Right atrium auricular region (tissue), 2 donors: ENCODE data around the gene ASTN2. TPM values are rescaled to one million over a fixed set of nuclear protein-coding genes. Genes with fewer than 3 reads are reported as not detected.
"Not testable (repeated sequence)": the region's sequence is repeated elsewhere in the genome, so short reads cannot be mapped to it uniquely, and the experiment has no call there.

ENCODE experiments used
- DNase-seq: peaks from one replicate; pipeline ENCODE4 v3.0.0-alpha.2; 2019; ENCODE audit warnings: low spot score
- H3K27ac ChIP-seq, 2 donors: fragments of 200-600 bp; sonication (generic); 1 replicate in 1 of 2; 2 replicates in 1 of 2; pipeline ENCODE4 v1.5.1; 2016 to 2019
- H3K27me3 ChIP-seq, 2 donors: fragments of 200-600 bp; sonication (generic); one replicate each; pipeline versions ENCODE4 v1.5.1 to v1.6.0; 2017 to 2019
- H3K36me3 ChIP-seq: fragments of 200-600 bp; sonication (generic); one replicate; pipeline ENCODE4 v1.5.1; 2016
- H3K4me1 ChIP-seq, 2 donors: fragments of 200-600 bp; sonication (generic); one replicate each; pipeline versions ENCODE4 v1.5.1 to v1.6.0; 2017 to 2019
- H3K4me3 ChIP-seq, 2 donors: fragments of 200-600 bp; sonication (generic); 1 replicate in 1 of 2; 2 replicates in 1 of 2; pipeline ENCODE4 v1.5.1; 2017 to 2019; ENCODE audit warnings: mild to moderate bottlenecking in 1 of 2, moderate library complexity in 1 of 2
- H3K9me3 ChIP-seq, 2 donors: fragments of 200-600 bp; sonication (generic); one replicate each; pipeline ENCODE4 v1.5.1; 2019
- total RNA-seq, 2 donors: library from RNA; depleted of rRNA; stranded (reverse); fragments of >200 nt; gene quantifications; one replicate each; pipeline ENCODE4 v1.1.0, GENCODE V29; 2016
- TF ChIP-seq, protein P1 (sequence below), 2 donors: fragments of 200-600 bp; sonication (generic); IDR thresholded peaks; one replicate each; pipeline ENCODE4 v1.5.1; 2019; ENCODE audit warnings: antibody characterized with exemption in 2 of 2

Gene ASTN2
- total RNA-seq, 2 donors from 2014 or later = 11.1 to 32.2 TPM

GRCh38 chr9:116460026-116460425 lies 954.8 kb downstream of the ASTN2 start:
- no peak for DNase-seq
- TF ChIP-seq, protein P1, sequence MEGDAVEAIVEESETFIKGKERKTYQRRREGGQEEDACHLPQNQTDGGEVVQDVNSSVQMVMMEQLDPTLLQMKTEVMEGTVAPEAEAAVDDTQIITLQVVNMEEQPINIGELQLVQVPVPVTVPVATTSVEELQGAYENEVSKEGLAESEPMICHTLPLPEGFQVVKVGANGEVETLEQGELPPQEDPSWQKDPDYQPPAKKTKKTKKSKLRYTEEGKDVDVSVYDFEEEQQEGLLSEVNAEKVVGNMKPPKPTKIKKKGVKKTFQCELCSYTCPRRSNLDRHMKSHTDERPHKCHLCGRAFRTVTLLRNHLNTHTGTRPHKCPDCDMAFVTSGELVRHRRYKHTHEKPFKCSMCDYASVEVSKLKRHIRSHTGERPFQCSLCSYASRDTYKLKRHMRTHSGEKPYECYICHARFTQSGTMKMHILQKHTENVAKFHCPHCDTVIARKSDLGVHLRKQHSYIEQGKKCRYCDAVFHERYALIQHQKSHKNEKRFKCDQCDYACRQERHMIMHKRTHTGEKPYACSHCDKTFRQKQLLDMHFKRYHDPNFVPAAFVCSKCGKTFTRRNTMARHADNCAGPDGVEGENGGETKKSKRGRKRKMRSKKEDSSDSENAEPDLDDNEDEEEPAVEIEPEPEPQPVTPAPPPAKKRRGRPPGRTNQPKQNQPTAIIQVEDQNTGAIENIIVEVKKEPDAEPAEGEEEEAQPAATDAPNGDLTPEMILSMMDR (IDR thresholded peaks at IDR 0.05) = no peak
- no peak overlapping the region for H3K27ac ChIP-seq
- no peak overlapping the region for H3K4me3 ChIP-seq
- H3K9me3 ChIP-seq = peaks cover 0 to 9% of the 10 kb centered on the region in 2 donors
- H3K27me3 ChIP-seq = no peaks in the 10 kb centered on the region
- H3K4me1 ChIP-seq = no peaks in the 10 kb centered on the region
- no peaks in the 10 kb centered on the region for H3K36me3 ChIP-seq

DNA sequence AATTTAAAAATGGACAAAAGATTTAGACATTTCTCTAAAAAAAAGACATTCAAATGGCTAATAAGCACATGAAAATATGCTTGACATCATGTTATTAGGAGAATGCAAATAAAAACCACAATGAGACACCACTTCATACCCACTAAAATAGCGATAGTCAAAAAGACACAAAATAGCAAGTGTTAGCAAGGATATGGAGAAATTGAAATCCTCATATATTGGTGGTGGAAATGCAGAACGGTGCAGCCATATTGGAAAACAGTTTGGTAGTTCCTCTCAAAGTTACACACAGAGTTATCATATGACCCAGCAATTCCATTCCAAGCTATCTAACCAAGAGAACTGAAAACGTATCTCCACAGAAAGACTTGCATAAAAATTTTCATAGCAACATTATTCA lies 955.3 kb downstream of the ASTN2 start:
- DNase-seq = no peak
- H3K4me3 ChIP-seq = no peak overlapping the region
- TF ChIP-seq, protein P1 (IDR thresholded peaks at IDR 0.05) = no peak
- H3K4me1 ChIP-seq = no peaks in the 10 kb centered on the region
- H3K9me3 ChIP-seq = peaks cover 0 to 9% of the 10 kb centered on the region in 2 donors
- H3K36me3 ChIP-seq = no peaks in the 10 kb centered on the region
- no peak overlapping the region for H3K27ac ChIP-seq
- no peaks in the 10 kb centered on the region for H3K27me3 ChIP-seq

DNA sequence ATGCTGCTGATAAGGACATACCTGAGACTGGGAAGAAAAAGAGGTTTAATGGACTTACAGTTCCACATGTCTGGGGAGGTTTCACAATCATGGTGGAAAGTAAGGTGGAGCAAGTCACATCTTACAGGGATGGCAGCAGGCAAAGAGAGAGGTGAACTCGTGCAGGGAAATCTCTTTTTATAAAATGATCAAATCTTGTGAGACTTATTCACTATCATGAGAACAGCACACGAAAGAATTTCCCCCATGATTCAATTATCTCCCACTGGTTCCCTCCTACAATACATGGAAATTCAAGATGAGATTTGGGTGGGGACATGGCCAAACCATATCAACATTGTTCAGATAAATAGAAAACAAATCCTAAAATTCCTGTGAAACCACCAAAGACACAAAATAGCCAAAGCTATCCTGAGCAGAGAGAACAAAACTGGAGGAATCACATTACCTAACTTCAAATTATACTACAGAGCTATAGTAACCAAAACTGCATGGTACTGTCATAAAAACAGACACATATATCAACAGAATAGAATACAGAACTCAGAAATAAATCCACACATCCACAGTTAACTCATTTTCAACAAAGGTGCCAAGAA lies 958.3 kb downstream of the ASTN2 start:
- Histone ChIP-seq H3K4me1 (no peaks in the 10 kb centered on the region), H3K27me3 (no peaks in the 10 kb centered on the region), H3K9me3 (peaks cover 0 to 9% of the 10 kb centered on the region in 2 donors), H3K36me3 (no peaks in the 10 kb centered on the region), H3K27ac (no peak overlapping the region), H3K4me3 (no peak overlapping the region)
- no peak for DNase-seq
- TF ChIP-seq, protein P1 (IDR thresholded peaks at IDR 0.05) = no peak

DNA sequence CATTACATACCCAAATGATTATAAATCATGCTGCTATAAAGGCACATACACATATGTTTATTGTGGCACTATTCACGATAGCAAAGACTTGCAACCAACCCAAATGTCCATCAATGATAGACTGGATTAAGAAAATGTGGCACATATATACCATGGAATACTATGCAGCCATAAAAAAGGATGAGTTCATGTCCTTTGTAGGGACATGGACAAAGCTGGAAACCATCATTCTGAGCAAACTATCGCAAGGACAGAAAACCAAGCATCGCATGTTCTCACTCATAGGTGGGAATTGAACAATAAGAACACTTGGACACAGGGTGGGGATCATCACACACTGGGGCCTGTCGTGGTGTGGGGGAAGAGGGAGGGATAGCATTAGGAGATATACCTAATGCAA lies 960.3 kb downstream of the ASTN2 start:
- H3K27me3 ChIP-seq, H3K4me1 ChIP-seq, H3K9me3 ChIP-seq, DNase-seq, H3K4me3 ChIP-seq, H3K36me3 ChIP-seq, H3K27ac ChIP-seq: not testable (repeated sequence)

DNA sequence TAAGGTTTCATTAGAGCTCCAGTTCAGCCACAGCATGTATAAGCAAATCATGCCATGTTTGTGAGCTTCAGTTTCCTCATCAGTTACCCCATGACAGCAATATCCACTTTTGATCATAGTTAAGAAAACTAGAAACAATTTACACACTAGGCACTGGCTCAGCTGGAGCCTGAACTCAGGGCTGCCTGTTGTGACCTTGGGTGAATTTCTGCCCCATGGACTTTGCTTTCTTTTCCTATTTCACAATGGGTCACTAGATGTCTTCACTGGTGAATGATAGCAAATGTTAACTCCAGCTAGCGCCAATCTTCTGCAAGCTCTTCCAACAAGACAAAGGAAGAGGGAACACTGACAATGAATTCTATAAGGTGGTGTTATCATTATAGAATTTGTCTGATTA lies 961.1 kb downstream of the ASTN2 start:
- Histone ChIP-seq H3K27ac (no peak overlapping the region), H3K27me3 (no peaks in the 10 kb centered on the region), H3K4me3 (no peak overlapping the region), H3K9me3 (peaks cover 0 to 9% of the 10 kb centered on the region in 2 donors), H3K36me3 (no peaks in the 10 kb centered on the region), H3K4me1 (no peaks in the 10 kb centered on the region)
- DNase-seq = no peak
- TF ChIP-seq, protein P1 (IDR thresholded peaks at IDR 0.05) = no peak

GRCh38 chr9:116452634-116453033 lies 962.2 kb downstream of the ASTN2 start:
- Histone ChIP-seq H3K4me3 (no peak overlapping the region), H3K36me3 (no peaks in the 10 kb centered on the region), H3K9me3 (peaks cover 0 to 9% of the 10 kb centered on the region in 2 donors), H3K27me3 (no peaks in the 10 kb centered on the region), H3K27ac (no peak overlapping the region), H3K4me1 (no peaks in the 10 kb centered on the region)
- no peak for DNase-seq
- TF ChIP-seq, protein P1 (IDR thresholded peaks at IDR 0.05) = no peak
